Measurements from ENCODE around the gene CD101.

Gene CD101

GRCh38 chr1:117017062-117017461 is 15.5 kb downstream of the CD101 start:
- H3K27ac ChIP-seq: no peak overlapping the region

GRCh38 chr1:117017648-117018047 is 16.1 kb downstream of the CD101 start:
- no peaks in the 10 kb centered on the region for H3K27me3 ChIP-seq
- no peaks in the 10 kb centered on the region for H3K36me3 ChIP-seq
- no peak for DNase-seq
- TF ChIP-seq CTCF (IDR thresholded peaks at IDR 0.05): no peak
- H3K27ac ChIP-seq: no peak overlapping the region
- H3K4me3 ChIP-seq: no peak overlapping the region
- intact Hi-C loops (cut with DNase I; ENCODE audit: low total_unique reads): no loop called here
- no peaks in the 10 kb centered on the region for H3K4me1 ChIP-seq
- no peaks in the 10 kb centered on the region for H3K9me3 ChIP-seq

More at GRCh38 chr1:117017062-117017461, 15.5 kb downstream of the CD101 start:
- intact Hi-C loops (cut with DNase I; ENCODE audit: low total_unique reads): no loop called here
- TF ChIP-seq CTCF (IDR thresholded peaks at IDR 0.05): no peak
- DNase-seq: no peak
- Histone ChIP-seq H3K27me3 (no peaks in the 10 kb centered on the region), H3K4me1 (no peaks in the 10 kb centered on the region), H3K4me3 (no peak overlapping the region), H3K9me3 (no peaks in the 10 kb centered on the region), H3K36me3 (no peaks in the 10 kb centered on the region)

- Histone ChIP-seq H3K27me3 (no peaks in the 10 kb centered on the region), H3K9me3 (no peaks in the 10 kb centered on the region), H3K36me3 (no peaks in the 10 kb centered on the region), H3K27ac (no peak overlapping the region), H3K4me1 (no peaks in the 10 kb centered on the region), H3K4me3 (no peak overlapping the region)
- intact Hi-C loops (cut with DNase I; ENCODE audit: low total_unique reads): no loop called here
- DNase-seq: no peak
- no peak for TF ChIP-seq CTCF (IDR thresholded peaks at IDR 0.05)
Observed at GRCh38 chr1:117020526-117021156, 19.1 kb downstream of the CD101 start.

GRCh38 chr1:117022114-117022513 is 20.6 kb downstream of the CD101 start:
- no peak for DNase-seq
- Histone ChIP-seq H3K9me3 (no peaks in the 10 kb centered on the region), H3K4me1 (peaks cover 0 to 10% (median 1%) of the 10 kb centered on the region in 4 donors), H3K27ac (no peak overlapping the region), H3K4me3 (no peak overlapping the region), H3K27me3 (no peaks in the 10 kb centered on the region), H3K36me3 (no peaks in the 10 kb centered on the region)
- no peak for TF ChIP-seq CTCF (IDR thresholded peaks at IDR 0.05)
- intact Hi-C loops (cut with DNase I; ENCODE audit: low total_unique reads): no loop called here

- DNase-seq: no peak
- H3K4me3 ChIP-seq: no peak overlapping the region
- no peak overlapping the region for H3K27ac ChIP-seq
- no peaks in the 10 kb centered on the region for H3K36me3 ChIP-seq
- H3K9me3 ChIP-seq: no peaks in the 10 kb centered on the region
- H3K27me3 ChIP-seq: no peaks in the 10 kb centered on the region
- no peak for TF ChIP-seq CTCF (IDR thresholded peaks at IDR 0.05)
- peaks cover 0 to 10% (median 1%) of the 10 kb centered on the region in 4 donors for H3K4me1 ChIP-seq
- intact Hi-C loops (cut with DNase I; ENCODE audit: low total_unique reads): no loop called here
Observed at GRCh38 chr1:117025568-117025967, 24.0 kb downstream of the CD101 start.

GRCh38 chr1:117026361-117026760 is 24.8 kb downstream of the CD101 start:
- H3K27ac ChIP-seq: no peak overlapping the region
- peaks cover 0 to 10% (median 1%) of the 10 kb centered on the region in 4 donors for H3K4me1 ChIP-seq
- H3K27me3 ChIP-seq: no peaks in the 10 kb centered on the region
- H3K9me3 ChIP-seq: no peaks in the 10 kb centered on the region
- no peak for DNase-seq
- H3K36me3 ChIP-seq: no peaks in the 10 kb centered on the region
- H3K4me3 ChIP-seq: no peak overlapping the region
- intact Hi-C loops (cut with DNase I; ENCODE audit: low total_unique reads): no loop called here
- TF ChIP-seq CTCF (IDR thresholded peaks at IDR 0.05): no peak
